Activated T-cell treated with anti-CD3 and anti-CD28 coated beads, Interleukin-2, amount 50 U/mL, for 48 hours (primary cell): Measurements from ENCODE around the gene HSD3B7.

Source experiments
- DNase-seq, 2 experiments: peaks; one replicate each; pipeline ENCODE4 v3.0.0-alpha.2; 2020

The HSD3B7 gene

GRCh38 chr16:31031276-31031675 lies 46.3 kb downstream of the HSD3B7 start:
- no peak for DNase-seq

- DNase-seq = peak; percentile 95 to 97
Measured at GRCh38 chr16:31032736-31033708, 48.0 kb downstream of the HSD3B7 start, which contains the start of gene STX4. TSS of gene STX4 (plus strand) at chr16:31033558. CDS start at chr16:31033806, 248 bp downstream.

GRCh38 chr16:31033709-31034492 lies 48.9 kb downstream of the HSD3B7 start:
- peak; percentile 91 to 92 for DNase-seq

GRCh38 chr16:31036691-31037090 lies 51.7 kb downstream of the HSD3B7 start:
- no peak for DNase-seq
